IPS-NIHi11 (cell line): ENCODE data around the gene ANKEF1.

Experiments used
- DNase-seq: peaks from one replicate; pipeline ENCODE4 v3.0.0; 2012; ENCODE audit warnings: mixed read lengths, low spot score

Gene ANKEF1

DNA sequence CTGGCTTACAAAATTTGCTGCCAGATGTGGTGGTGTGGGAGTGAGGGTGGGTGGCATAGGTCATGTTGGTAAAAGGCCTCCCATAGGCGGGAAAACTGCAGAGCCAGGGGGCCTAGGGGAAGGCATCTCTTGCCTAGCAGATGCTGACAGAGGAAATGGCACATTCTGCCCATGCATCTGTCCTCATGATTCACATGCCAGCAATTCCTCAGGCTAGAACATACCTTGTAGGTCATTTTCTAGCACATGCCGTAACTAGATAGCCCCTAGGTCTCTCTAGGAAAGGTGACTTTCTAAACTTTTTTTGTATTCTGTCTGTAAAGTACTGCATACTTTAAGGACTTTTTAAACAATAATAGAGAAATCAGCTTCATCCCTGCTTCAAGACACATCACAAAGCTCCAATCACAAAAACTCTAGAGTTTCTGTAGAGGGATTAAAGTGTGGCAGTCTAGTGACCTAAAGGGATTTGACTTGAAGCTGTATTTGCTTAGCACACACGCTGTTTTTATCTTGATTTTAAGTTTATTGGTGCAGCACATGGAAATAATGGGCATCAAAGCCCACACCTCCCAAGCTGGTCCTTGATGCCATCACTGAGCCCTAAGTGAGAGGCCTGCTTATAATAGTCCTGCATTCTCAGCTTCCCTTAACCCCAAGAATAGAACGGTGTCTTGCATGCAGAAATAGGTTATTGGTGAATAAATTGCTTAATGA lies 55.2 kb downstream of the ANKEF1 start:
- no peak for DNase-seq

DNA sequence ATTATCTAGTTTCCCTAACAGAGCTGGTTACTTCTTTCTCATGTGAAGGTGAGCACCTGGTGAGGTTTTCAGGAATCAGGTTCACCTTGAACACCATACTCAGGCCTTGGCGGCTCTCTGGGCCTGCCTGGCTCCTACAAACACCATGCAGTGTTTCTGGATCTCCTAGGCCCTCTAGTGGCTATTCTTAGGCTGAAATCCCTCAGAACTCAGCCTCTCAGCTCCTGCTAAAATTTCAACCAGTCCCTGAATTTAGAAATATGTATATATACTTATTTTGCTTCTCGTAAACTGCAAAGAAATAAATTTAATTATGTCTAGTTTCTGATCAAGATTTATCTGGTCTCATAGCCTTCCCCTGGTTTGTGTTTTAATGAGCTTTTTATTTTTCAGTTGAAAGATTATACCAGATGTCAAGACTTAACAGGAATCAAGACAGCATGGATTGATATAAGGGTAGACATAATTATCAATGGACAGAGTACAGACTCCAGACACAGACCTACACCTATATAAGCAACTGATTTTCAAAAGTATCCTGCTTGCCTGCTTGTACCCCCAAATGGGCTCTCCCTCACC lies 55.9 kb downstream of the ANKEF1 start:
- peak; percentile 53 for DNase-seq

DNA sequence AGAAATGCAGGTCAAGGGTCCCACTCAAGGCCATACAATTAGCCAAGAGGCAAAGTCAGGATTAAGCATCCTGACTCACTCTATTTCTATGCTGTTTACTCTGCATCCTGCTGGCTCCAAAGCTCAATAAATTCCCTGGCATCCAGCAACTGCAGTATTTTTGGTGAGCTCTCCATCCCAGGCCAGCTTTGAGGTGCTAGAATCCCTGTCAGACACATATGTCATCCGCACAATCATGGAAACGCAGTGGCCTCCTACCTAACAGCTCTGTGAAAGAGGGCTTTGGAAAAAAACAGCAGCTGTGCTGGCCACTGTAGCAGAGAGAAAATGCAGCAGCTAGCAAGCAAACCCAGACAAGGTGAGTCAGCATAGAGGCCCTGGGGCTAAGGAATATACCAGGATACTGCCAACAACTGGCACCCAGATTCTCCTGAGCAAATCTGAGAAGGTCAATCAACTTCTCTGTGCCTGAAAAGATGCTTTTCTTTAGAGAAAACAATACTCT lies 58.4 kb downstream of the ANKEF1 start:
- no peak for DNase-seq

DNA sequence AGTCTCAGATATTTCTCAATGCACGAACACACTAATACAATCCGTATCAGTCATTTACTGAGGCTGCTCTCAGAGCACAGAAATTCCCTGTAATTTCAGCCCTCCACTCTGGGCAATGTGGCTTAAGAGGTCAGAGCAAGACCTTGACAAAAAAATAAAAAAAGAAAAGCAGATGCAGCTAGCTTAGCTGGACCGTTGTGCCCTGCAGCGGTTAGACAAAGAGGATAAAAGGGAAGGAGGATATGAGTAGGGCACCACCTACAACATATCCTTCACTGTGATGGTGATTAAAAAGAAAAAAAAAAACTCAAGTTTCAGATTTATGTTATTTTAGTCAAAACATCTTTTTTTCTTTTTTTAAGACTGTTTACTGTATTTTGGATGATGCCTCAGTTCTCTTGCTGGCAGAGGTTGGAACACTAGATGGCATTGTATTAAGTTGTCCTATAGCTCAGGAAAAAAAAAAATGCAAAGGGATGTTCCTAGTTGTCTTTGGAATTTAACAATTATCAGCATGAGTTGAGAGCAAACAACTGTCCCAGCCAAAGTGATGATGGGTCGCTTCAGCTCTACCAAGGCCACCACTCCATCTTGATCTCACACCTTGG lies 59.9 kb downstream of the ANKEF1 start:
- DNase-seq: no peak

DNA sequence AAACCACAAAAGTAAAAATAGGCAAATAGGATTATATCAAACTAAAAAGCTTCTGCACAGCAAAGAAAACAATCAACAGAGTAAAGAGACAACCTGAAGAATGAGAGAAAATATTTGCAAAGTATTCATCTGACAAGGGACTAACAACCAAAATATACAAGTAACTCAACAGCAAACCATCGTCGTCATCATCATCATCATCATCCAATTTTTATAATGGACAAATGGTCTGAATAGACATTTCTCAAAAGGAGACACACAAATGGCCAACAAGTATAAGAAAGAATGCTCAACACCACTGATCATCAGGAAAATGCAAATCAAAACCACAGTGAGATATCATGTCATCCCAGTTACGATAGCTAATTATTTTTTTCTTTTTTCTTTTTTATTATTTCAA lies 62.0 kb downstream of the ANKEF1 start:
- no peak for DNase-seq

DNA sequence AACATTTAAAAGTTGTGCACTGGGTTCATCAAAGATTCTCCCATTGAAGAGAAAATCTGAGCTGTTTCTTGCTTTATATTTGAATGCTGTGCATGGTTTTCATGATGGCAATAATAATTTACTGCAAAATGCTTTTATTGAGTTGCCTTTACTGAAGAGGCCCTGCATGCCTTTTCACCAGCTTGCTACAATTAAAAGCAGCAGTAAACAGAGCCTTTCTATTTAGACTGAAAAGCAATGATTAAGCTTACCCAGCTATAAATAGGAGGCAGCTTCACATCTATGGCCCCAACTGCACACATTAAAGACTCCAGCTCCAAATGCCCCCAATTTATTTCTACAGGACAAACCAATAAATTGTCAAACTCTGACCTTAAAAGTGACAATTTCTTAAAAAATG lies 70.3 kb downstream of the ANKEF1 start:
- DNase-seq: no peak
